ENCODE measurements around the gene ITGA11.
A peak's percentile ranks its signal among the peaks of the same experiment; 100 is the strongest.

ITGA11 gene

DNA sequence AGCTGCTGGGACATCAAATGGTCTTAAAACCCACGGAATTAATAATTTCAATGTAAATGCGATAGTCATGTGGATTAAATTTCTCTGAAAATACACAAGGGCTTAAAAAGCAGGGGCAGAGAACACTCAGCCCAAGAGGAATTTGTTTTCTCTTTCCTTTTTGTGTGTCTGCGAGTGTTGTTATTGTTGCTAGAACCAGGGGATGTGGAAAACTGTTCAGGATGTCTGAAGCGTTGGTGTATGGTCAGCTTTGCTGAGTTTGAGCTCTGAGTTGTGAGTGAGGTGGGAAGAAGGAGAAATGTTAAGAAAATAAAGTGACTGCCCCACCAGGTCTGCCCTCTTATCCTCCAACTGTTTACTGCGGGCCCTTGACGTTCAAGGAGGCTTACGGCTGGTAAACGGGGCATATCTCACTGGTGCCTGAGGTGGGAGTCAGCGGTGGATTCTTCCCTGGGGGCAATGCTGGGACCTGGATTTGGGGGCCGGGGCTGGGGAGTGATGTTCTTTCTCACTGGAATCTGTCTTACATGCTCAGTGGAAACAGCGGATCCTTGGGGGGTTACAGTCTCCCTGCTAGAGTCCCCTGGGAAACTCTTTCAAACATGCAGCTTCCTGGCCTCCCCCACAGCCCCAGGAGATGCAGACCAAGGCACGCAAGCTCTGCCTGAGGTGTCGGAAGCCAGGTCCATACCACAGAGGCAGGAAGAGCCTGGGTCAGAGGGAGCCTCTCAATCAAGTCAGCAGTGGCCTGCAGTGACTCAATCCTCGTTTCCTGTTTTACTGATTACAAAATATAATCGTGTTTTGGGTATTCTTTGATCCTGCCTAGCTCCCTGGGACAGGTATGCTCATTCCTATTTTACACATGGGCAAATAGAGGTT, 41.8 kb downstream of the ITGA11 start:
- no peak for DNase-seq (ENCODE audit: low spot score)

DNA sequence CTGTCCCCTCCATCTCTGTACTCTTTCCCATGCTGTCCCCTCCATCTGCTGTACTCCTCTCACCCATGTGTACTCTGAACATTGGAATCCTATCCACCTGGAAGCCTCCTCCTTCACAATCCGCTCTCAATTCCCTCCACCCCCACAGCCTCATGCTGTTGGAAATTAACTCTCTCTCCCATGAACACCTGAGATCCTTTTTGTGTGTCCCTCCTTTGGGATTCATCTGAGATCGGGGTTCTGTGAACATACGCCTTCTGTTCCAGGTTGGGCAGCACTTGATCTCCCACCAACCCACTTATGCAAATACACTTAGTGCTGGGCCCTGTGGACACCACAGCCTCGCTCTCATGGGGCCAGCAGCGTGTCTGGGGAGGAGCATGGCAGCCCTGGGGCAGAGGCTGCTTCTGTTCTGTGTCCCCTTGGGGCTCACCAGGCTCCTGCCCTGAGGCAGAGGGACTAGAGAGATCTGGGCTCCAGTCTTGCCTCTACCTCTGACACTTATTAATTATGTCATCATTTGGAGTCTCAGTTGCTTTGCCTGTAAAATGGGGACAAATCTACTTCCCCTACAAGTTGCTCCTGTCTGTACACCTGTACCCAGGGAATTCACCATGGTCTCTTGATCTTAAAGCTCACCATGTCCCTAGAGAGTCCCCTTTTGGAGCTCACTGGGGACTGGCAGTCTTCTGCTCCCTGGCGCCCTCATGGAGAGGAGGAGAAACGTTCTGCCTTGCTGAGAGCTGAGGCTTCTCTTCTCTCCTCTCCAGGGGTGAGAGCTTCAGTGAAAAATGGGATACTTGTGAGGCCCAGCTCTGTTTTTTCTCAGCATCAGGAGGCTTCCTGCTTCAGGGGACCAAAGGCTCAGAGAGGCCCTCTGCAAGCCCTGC, 42.7 kb downstream of the ITGA11 start:
- DNase-seq (ENCODE audit: low spot score), result no peak

GRCh38 chr15:68387381-68388143, 44.4 kb downstream of the ITGA11 start:
- no peak for DNase-seq (ENCODE audit: low spot score)

GRCh38 chr15:68386587-68387288, 45.2 kb downstream of the ITGA11 start:
- DNase-seq (ENCODE audit: low spot score), result no peak

GRCh38 chr15:68385671-68386586, 46.0 kb downstream of the ITGA11 start:
- no peak for DNase-seq (ENCODE audit: low spot score)

DNA sequence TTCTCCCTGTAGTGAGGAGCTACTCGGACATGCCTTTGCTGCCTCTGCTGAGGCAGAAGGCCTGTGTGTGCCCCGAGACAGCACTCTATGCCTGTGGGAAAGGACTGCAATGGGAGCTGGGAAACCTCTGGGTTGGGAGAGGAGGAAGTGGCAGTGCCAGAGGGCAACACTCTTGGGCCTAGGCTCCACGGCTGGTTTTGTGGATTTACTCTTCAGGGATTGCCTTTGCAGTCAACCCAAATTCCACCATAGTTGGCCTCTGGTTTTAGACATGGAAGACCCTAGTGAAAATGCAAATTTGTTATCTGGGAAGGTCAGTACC, 46.8 kb downstream of the ITGA11 start:
- DNase-seq (ENCODE audit: low spot score), result no peak

GRCh38 chr15:68384451-68385239, 47.3 kb downstream of the ITGA11 start:
- peak; percentile 84 for DNase-seq (ENCODE audit: low spot score)

DNA sequence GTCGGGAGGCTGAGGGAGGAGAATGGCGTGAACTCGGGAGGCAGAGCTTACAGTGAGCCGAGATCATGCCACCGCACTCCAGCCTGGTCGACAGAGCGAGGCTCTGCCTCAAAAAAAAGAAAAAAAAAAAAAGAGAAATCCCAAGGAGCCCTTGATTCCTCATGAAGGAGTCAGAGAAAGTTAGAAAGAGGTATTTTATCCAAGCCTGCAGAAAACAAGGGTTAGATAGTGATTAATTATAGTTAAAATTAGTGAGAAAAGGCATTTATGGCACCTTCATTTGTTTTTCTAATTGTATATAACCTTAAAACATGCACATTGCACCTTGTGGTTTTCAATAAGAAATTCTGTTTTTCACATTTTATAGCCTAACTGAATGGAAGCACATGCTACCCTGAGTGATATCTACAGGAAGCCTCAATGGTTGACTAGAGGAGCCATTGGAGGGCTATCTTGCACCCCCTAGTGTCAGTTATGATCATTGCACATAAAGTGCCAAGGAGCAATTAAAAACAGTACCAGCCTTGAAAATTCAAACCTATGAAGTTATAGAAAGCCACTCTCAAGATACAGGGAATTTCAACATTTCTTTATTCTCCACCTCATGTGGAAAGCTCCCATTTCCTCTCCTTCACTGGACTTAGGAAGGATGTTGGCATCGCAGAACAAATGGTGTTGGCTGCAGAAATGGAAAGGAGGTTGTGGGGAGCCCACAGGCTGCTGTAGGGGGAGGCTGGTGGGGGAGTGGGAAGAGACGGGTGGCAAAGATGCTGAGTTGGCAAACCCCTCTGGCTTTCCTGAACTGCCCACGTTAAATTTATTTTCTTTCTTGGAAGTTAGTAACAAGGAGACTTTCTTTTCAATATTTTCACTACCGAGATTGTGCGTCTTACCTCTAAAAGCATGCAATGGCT, 48.5 kb downstream of the ITGA11 start:
- DNase-seq (ENCODE audit: low spot score), result peak; percentile 65

DNA sequence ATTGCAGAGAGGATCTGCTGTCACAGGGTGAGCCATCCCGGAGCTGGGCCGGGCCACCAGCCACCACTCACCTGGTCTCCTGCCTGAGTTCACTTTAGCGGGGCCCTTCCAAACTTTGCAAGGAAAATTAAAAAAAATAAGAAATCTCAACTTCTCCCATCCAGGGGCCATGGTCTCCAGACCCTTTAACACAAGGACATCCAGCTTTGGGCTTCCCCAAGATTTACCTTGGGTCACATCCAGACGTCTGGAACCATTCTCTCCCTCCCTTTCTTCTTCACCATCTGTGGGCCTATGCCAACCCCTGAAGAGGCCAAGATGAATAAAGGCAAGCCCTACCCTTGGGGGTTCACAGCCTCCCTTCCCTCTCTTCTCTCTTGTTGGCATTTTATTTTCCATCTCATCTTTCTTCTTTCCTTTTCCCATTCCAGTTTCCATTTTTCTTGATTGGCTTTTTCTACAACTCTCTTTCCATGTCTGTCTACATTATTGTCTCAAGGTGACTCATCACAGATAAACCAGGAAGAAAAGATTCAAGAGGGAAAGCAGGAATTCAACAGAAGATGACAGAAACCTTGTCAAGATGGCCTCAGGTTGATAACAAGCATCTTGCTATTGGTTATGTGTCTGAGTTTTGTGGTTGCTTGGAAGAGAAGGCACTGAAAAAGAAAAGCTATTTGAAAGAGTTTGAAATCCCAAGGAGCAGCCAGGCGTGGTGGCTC, 49.5 kb downstream of the ITGA11 start:
- no peak for DNase-seq (ENCODE audit: low spot score)

DNA sequence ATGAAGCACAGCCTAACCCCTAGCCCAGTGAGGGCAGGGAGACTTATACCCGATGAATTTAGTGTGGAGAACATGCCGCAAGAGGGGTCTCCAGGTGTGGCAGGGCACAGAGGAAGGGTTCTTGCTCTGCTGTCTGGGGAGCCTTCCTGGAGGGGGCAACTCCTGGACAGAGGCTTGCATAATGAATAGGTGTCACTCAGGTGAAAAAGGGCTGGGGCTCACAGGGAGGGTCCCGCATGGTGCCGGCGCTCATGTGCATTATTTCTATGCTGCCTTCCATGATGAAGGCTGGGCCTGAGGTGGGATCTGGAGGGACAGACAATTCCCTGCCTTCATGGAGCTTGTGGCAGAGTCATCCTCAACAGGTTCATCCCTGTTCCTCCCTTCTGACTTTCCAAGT, 51.5 kb downstream of the ITGA11 start:
- no peak for DNase-seq (ENCODE audit: low spot score)

- DNase-seq (ENCODE audit: low spot score), result no peak
Observed at GRCh38 chr15:68379759-68380290, 52.1 kb downstream of the ITGA11 start.

GRCh38 chr15:68379058-68379758, 52.8 kb downstream of the ITGA11 start:
- no peak for DNase-seq (ENCODE audit: low spot score)

DNA sequence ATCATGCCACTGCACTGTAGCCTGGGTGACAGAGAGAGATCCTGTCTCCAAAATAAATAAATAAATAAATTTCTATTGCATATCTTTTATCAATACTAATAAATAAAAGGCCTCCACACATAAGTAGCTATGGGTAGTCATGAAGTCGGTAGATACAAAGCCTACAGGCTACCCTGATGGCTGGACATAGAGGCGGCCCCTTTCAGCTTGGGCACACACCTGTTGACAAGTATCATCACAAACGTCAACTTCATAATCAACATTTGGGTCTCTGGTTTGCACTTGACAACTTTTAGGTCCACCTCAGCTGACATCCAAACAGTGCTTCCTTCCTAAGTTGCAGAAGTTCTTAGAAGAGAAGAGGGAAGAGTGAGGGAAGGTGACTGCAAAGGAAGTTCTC, 53.4 kb downstream of the ITGA11 start:
- no peak for DNase-seq (ENCODE audit: low spot score)

DNA sequence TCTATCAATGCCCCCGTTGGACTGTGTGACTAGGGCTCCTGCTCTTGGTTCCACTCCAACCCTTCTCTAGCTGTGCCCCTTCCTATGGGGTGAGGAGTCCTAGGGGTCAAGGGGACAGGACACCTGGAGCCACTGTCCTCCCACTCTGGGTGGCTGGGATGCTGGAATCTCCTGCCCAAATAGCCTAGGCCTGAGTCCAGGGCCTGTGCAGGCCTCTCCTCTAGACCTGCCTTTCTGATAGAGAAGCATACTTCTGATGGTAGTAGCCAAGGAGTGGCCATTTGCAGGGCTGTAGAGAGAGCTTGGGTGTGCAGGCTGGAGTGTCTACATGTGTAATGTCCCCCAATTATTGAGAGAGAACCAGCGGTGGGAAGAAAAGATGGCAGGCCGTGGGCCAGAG, 54.2 kb downstream of the ITGA11 start:
- no peak for DNase-seq (ENCODE audit: low spot score)

DNA sequence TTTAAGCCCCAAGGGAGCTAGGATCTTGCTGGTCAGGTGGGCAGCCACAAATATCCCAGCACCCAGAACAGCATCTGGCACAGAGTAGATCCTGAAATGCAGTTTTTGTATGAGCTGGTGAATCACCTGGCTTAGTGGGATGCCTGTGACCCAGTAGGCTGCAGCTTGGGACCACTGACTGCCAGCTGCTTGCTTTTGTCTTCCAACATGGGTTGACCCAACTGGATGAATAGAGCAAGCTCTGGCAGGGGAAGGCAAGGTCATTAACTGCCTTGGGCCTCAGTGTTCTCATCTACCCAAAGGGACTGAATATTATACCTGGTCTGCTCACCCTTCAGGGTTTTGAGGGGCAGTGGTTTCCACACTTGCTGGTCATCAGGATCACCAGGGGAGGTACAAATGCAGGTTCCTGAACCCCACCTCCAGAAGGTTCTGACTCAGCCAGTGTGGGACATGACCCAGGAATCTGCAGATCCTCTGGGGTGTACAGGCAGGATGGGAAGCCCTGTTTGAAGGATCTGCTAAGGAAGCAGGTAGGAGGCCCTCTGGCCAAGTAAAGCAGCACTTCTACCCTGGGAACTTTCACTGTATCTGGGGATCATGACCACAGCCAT, 55.4 kb downstream of the ITGA11 start:
- DNase-seq (ENCODE audit: low spot score), result no peak

GRCh38 chr15:68375716-68376220, 56.2 kb downstream of the ITGA11 start:
- DNase-seq (ENCODE audit: low spot score), result no peak
